ENCODE data around the gene PRKD2.

Gene PRKD2

DNA sequence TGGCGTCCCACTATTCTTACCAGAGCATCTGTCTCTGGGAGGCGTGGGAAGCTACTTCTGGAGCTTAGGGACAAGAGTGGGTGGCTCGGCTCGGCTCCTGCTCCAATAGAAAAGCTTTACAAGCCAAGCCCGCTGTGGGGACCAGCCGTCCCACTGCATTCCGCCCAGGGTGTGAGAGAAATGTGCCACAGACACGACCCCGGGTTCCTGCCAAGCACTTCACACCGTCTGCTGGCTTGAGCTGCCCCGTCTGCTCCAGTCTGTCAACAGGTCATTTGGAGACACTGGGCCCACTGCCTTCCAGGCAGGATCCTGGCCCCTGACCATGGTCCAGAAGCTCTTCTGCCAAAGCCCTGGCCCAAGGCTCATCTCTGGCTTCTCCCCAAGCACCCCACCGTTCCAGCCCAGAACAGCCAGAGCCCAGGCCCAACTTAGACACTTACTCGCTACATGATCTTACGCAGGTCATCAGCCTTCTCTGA lies 22.4 kb upstream of the PRKD2 start:
- DNase-seq, result peak; percentile 52

DNA sequence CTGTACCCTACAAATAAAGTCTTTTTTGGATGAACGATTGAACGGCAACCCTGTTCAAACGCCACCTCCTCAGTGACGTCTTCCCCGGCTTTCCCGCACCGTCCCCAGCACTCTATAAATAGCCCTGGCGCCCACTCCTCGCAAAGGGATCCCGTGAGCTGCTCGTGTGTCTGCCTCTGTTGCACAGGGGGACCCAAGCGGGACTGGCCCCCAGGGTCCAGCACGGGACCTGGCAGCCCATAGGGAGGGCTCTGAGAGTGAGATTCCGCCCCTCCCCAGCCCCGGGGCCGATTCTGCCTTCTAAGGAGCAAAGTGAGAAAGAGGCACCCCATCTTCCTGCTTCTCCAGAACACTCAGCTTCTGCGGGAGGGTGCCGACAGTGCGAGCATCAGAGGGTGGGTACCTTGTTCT lies 20.9 kb upstream of the PRKD2 start:
- no peak for DNase-seq

DNA sequence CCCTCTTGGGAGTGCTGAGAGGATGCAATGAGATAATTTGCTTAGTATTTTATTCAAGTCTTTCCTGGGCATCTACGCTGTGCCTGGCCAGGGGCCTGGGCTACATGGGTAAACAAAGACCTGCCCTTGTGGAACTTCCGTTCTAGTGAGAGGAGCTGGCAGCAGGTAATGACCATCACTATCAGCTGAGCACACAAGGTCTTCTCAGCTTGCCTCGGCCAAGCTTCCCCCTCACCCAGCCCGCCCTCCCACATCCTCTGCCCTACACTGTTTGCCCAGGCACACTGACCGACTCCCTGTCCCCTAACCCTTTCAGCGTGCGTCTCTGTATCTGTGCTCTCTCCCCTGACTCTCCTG lies 20.4 kb upstream of the PRKD2 start:
- DNase-seq, result no peak

DNA sequence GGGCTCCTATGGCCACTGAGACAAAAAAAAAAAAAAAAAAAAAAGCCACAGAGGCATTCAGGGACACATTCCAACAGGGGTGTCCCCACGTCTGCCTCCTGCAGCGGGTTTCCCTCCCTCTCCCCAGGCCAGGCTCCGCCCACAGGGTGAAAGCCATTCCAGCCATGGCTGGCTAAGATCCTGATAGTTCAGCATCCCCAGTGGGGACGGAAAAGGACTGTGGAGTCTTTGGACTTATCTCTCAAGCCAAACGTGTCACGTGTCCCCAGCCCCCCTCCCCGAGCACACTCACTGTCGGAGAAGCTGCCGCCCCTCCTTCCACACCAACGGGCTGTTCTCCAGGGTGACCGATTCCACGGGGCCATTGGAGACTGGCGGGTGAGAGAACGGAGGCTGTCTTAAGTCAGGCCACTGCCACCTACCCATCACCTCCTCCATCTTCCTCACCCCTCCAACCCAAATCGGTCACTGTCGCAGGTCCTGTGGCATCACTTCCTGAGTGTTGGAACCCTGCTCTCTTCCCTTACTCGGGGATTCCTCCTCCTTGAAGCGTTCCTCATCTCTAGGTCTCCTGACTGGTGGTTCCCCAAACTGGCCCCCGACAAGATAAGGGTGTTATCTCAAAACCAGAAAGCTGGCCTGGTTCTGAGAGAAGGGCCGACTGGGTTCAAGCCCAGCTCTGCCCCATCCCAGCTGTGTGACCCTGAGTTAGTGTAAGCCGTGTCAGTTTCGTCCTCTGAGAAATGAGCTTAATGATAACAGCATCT lies 19.8 kb upstream of the PRKD2 start:
- DNase-seq, result peak; percentile 44

DNA sequence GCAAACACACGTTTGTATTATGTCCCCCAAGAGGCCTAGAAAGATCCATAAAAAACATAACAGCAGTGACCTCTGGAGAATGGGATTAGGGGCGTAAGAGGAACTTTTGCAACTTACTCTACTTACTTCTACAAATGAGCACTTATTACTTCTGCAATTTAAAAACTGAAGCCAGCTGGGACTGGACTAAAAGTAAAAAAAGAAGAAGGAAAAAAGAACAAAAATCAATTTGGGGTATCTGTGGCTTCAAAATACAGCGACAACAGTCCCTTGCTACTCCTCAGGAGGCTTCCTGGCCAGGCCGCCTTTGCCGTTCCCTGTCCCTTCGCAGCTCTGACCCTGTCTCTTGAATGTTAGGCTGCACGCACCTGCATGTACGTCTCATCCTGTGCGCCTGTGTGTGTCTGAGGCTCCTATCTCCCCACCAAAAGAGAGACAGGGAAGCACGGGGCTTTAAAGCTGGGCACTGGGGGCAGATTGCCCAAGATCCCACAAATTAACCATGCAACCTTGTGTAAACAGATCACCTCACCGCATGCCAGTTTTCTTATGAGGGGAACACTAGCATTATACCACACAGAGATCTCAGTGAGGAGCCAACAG lies 16.9 kb upstream of the PRKD2 start:
- no peak for DNase-seq

DNA sequence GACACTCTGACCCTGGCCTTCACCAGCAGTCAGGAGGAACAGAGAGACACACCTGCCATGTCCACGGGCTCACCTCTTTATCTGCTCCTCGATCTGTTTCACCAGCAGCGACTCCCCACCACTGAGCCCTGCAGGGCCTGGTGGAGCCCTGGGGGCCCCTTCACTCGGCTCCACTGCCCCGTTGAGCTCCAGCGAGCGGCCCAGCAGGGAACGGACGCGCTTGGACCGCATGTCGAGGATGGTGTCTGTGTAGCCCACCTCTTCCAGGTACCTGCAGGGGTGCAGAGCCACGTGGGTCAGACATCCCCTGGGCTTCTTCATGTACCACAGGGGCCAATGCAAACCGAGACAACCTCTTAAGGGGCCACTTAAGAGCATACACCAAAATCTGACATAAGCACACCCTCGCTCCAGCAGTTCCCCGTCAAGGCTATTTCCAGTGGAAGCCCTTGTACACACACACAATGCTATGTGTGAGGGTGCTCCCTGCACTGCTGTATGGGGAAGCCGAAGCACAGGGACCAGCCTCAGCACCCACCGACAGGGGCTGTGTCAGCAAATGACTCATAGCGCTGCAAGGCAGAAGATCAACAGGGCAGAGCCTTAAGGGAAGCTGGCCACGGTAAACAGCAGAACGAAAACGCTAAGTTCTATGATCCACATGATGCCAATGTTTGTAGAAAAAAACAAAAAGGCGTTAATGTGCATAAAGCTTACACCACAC lies 16.2 kb upstream of the PRKD2 start:
- no peak for DNase-seq

DNA sequence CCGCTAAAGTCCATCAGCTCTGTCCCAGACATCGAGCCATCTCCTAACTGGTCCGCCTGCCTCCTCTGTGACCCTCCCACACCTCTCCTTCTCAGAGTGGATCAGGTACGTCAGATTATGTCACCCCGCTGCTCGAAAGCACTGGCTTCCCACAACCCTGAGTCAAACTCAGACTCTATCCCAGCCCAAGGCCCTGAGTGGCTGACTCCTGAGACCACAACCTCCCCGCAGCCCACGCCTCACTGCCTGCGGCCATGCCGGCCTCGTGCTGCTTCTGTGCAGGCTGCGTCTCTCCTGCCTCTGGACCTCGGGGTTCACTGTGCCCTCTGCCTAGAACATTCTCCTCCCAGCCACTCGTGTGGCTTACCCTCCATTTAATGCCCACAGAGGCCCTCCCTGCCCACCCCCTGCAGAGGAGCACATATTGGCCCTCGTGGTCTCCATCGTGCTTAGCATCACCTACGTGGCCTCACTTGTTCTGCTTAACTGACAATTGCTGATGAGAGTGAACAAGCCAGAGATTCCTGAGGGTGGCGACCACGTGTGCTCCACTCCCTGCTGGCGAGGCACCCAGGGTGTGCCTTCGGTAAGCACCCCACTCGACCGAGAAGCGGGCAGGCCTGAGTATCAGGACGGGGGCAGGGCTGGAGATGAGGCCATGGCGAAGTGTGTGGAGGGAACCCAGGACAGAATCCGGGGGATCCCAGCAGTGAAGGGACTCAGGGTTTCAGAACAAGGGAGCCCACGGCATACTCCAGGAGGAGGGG lies 15.4 kb upstream of the PRKD2 start:
- DNase-seq, result no peak

DNA sequence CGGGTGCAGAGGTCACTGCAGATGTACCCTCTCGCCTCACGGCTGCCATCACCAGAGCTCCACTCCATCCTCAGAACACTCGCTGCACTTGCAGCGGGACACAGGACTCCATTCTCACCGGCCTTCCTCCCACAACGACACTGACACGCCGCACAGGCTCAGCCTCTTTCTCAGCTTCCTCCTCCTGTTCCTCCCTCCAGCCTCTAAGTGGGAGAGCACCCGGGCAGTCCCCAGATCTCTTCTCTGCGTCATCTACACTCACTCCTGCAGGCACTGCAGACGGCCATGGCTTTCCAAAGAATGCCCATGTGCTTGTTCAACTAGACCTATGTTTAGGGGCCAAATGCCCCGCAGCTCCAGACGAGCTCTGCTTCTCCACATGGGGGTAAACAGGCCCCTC lies 14.7 kb upstream of the PRKD2 start:
- DNase-seq, result no peak

DNA sequence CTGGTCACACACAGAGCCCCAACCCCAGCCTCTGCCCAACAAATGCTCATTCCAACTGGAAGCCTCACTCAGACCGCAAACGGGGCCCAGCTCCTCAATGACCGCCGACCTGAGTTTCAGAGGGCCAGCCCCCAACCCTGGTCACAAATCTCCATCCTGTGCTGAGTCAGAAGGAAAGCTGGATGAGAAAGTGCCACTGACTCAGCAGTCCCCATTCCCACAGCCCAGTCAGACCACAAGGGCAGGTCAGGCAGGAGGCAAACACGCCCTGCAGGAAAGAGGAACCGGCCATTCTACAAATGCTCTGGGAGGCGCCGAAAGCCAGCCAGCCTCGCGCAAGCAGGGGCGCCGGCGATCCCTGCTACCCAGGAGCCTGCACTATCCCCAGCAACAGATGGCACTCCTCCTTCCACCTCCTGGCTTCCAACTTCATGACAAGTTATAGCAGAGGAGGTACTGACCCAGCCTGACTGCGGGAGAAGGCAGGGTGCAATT lies 14.1 kb upstream of the PRKD2 start:
- no peak for DNase-seq

DNA sequence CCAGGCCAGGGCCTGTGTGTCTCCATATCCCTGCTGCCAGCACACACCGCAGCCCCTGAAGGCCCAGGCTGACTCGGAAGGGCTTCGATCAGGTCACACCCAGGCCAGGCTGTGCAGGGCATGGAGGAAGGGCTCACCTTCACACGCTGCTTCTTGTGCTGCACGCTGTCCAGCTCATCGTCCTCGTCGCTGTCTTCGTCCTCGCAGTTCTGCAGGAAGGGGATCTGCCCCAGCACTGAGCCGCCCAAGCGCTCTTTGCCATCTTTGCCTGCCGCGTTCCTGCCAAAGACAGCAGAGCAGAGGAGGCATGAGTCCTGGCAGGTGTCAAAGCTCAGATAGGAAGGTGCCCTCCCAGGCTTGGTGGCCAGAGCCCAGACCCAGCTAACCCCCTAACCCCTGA lies 13.7 kb upstream of the PRKD2 start:
- DNase-seq, result no peak

DNA sequence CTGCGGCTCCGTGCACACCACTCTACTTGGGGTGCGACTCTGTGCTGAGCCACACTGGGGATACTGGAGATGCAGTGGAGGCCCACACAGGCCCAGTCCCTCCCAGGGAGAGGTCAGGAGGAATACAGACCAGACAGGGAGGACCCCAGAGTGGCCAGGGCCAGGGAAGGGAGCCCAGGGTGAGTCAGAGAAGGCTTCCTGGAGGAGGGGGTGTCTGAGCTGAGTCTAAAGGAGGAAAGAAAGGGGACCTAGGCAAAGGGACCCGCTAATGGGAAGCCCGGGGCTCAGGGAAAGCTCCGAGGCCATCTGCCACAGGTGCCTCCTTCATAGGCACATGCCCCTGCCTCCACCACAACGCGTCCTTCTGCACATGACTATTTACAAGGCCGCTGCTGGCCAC lies 13.3 kb upstream of the PRKD2 start:
- DNase-seq, result no peak

DNA sequence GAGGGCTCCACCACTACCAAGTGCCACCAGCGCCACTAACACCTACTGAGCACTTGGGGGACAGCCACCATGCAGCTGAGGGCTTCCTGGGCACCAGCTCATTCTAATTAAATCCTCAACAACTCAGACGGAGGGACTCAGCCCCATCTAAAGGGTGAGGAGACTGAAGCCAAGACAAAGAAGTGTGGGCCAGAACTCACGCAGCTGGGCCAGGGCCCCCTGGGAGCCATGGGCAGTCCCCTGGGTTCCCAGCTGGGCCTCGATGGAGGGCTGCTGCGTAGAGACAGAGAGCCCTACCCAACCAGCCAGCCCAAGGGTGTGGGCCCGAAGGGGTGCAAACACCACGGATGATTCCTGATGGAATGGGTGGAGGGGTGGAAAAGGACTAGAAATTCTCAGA lies 12.8 kb upstream of the PRKD2 start:
- DNase-seq, result peak; percentile 19

DNA sequence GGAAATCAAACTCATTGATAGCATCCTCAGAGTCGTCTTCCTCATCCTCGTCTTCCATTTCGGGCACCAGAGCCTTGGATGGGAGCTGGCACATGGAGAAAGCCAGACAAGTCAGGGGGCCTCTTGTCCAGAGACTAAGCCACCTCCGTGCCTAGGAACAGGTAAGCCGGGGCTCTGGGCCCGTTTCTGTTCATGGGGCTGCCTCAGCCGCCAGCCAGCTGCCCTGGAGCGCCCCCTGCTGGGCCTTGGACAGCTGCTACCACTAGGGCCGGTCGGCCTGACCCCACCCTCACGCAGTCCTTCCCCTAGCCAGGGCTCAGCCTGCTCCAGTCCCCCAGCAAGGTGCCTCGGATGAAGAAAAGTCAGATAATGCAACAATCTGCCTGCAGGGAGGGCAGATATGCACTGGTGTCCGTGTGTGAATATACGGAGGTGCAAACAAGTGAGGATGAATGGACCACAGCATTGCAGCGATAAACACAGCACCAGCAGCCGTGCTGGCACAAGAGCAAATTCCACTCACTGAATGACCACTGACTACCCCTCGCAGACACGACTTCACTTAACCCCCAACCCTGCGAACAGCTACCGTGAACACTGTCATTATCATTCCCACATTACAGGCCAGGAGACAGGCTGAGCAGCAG lies 11.9 kb upstream of the PRKD2 start:
- peak; percentile 82 for DNase-seq

DNA sequence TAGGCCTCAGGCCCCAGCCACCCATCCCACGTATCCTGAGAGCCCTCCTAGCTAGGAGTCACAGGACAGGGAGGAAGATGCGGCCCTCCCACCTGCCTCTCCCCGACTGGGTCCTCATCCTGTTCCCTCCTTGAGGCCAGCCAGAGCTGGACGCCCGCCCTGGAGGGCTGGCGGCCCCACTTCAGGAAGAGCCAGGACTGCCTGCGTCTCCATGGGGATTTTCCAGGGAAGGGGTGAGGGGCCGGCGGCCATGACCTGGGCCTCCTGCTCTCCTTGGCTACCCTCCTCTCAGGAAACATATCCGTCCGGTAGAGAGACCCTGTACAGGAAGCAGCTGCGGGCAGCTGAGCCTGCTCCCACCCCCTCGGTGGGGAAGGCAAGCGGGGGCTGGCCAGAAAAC lies 11.3 kb upstream of the PRKD2 start:
- DNase-seq, result peak; percentile 65

DNA sequence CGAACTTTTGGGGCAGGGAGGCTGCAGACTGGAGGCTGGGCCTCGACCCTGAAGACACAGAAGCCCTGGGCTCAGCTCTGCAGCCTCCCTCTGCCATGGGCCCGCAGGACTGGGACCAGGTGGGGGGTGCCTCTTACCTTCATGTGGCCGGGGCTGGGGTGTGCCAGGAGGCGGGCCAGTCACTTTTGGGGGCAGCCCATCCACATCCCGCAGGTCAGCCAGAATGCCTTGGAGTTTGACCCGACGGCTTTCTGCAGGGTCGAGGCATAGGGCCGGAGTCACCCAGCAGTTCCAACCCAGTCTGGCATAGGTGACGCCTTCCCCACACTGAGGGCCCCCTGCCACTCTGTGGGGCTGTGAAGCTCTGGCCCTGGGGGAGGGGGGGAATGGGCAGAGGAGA lies 10.8 kb upstream of the PRKD2 start:
- DNase-seq, result no peak

DNA sequence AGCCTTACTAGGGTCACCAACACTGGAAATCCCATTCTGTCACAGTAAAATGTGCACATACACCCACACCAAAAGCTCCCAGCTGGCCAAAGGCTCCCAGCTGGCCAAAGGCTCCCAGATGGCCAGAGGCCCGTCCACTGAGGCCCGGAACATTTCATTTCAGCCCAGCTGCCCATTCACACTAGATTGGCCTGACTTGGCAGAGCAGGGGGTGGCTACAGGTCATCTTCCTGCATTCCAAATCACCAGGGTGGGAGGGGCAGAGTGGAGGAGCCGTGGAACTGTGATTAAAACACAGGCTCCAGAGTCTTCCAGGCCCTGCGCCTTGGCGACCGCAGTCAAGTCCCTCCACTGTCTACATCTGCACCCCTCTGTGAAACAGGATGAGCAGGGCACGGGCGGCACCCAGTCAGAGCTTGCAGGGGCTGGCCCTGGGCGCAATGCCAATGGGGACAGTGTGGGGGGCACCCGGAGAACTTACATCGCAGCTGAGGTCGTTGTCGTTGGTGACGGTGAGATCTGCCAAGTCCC lies 10.1 kb upstream of the PRKD2 start:
- peak; percentile 29 for DNase-seq

DNA sequence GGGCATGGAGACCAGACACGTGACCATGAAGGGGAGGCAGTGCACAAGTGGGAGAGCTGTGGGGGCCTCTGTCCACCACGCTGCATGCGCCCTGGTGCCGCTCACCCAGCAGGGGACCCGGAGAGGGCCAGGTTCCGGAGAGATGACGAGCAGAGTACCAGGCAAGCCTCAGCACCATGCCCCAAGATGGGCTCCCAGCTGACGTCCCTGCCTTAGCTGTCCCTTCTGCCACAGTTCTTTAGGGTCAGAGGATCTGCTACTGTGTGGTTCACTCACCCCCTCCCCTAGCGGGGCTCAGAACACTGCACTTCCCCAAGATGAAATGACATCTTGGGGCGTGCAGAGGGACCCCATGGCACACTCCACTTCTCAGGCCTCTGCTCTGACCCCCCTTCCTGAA lies 9.6 kb upstream of the PRKD2 start:
- DNase-seq, result peak; percentile 17

DNA sequence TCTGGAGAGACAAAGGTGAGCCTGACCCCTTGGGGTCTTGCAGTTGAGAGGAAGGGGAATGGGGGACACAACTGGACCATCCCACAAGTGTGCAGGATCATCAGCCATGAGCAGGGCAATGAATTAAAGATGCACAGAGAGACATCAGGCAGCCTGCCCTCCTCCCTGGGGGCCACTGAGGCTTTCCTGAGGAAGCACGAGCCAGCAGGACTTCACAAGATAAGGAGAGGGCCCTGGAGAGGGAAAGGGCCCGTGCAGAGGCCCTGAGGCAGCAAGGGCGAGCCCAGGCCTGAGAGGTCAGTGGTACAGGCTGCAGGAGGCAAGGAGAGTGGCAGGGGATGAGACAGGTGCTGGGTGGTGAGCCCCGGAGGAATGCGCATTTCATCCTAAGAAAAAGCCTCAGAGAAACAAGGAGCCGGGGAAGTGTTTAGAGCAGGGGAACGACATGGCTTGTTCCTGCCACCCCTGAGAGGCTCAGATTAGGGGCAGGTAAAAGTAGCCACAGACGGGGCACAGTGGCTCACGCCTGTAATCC lies 9.0 kb upstream of the PRKD2 start:
- peak; percentile 19 for DNase-seq

DNA sequence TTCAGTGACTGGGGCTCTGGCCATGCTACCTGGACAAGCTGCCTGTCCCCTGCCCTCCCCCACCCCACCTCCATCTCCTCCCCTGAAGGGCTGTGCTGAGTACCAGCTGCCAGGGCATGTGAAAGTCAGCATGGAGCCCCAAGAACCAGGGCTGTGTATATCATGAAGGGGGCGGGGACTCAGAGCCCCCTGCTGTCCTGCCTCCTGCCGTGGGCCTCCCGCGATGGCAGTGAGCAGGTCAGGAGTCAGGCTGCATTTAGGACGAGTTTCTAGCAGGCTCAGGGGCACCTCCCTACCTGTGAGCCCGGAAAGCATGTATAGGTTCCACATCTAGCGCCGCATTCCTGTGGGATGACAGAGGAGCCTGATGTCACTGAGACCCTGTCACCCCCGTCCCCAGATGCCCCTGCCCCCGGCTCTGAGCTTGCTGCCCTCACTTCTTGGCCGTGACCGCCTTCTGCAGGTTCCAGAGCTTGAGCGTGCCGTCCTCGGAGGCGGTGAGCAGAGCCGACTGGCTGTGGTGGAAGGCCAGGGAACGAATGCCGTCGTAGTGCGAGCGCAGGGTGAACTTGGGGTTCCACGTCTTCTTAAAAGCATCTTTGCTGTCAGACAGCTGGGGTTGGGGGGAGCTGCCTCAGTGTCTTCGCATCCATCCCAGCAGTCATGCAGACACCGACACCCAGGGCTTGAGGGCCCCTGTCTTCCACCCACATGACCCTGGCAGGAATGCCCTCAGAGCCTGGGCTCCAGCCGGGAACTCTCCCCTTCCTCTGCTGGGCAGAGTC lies 8.3 kb upstream of the PRKD2 start:
- peak; percentile 31 for DNase-seq

DNA sequence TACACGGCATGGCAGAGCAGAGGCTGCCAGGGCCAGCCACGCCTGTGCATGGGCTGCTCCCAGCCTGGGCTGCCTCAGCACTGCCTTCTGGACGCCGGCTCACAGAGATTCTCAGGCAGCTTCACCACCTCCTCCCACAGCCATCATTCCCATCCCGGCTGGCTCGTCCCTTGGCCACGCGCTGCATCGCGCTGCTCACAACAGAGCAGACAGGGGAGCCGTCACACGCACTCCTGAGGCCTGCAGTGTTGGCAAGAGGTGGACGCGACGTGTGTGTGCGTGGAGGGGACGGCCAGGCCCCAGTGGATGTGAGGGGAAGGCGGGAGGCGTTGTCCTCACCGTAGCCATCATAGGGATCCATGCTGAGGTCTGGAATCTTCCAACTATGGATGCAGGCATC lies 7.6 kb upstream of the PRKD2 start:
- DNase-seq, result peak; percentile 27

DNA sequence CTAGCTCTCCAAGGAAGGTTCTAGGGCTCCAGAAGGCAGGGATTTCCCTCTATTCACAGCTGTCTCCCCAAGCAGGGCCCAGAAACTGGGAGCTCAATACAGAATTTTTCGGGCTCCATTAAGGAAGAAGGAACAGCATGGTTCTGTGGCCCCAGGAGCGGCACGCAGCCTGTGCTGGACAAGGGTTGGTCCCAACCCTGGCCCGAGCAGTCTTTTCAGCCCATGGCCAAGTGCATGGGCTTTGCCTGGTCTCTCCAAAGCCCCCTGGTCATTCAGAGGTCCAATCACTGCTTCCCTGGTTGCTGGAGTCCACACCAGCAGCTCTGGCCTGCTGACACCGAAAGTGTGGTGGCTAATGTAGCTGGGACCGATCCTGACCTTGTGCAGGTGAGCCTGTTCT lies 6.6 kb upstream of the PRKD2 start:
- no peak for DNase-seq
